ENCODE measurements around the gene MTM1. TPM values are rescaled to one million over a fixed set of nuclear protein-coding genes. Genes with fewer than 3 reads are reported as not detected.

The MTM1 gene
- total and polyA plus RNA-seq, 2 experiments from 2014 or later, result 3.8 to 3.9 TPM

GRCh38 chrX:150602743-150603142 lies 34.3 kb downstream of the MTM1 start:
- no peak for TF ChIP-seq CTCF (IDR thresholded peaks at IDR 0.05; ENCODE audit: low read depth, low read length)
- Histone ChIP-seq H3K27me3 (no peaks in the 10 kb centered on the region), H3K4me1 (ENCODE audit: low read depth) (no peaks in the 10 kb centered on the region), H3K9me3 (ENCODE audit: low read depth) (no peaks in the 10 kb centered on the region), H3K36me3 (no peaks in the 10 kb centered on the region), H3K27ac (no peak overlapping the region), H3K4me3 (no peak overlapping the region)
- DNase-seq (ENCODE audit: low read depth in 1 of 2, low spot score in 1 of 2), result no peak

- no peak overlapping the region for H3K27ac ChIP-seq
- no peaks in the 10 kb centered on the region for H3K9me3 ChIP-seq (ENCODE audit: low read depth)
- no peak overlapping the region for H3K4me3 ChIP-seq
- no peak for DNase-seq (ENCODE audit: low read depth in 1 of 2, low spot score in 1 of 2)
- H3K27me3 ChIP-seq, result no peaks in the 10 kb centered on the region
- no peaks in the 10 kb centered on the region for H3K4me1 ChIP-seq (ENCODE audit: low read depth)
- TF ChIP-seq CTCF (IDR thresholded peaks at IDR 0.05; ENCODE audit: low read depth, low read length), result no peak
- H3K36me3 ChIP-seq, result no peaks in the 10 kb centered on the region
Measured at GRCh38 chrX:150605603-150606002, 37.2 kb downstream of the MTM1 start.

GRCh38 chrX:150607201-150607600 lies 38.8 kb downstream of the MTM1 start:
- Histone ChIP-seq H3K9me3 (ENCODE audit: low read depth) (no peaks in the 10 kb centered on the region), H3K36me3 (no peaks in the 10 kb centered on the region), H3K4me1 (ENCODE audit: low read depth) (no peaks in the 10 kb centered on the region), H3K27me3 (no peaks in the 10 kb centered on the region), H3K27ac (no peak overlapping the region), H3K4me3 (no peak overlapping the region)
- no peak for DNase-seq (ENCODE audit: low read depth in 1 of 2, low spot score in 1 of 2)
- TF ChIP-seq CTCF (IDR thresholded peaks at IDR 0.05; ENCODE audit: low read depth, low read length), result no peak

- Histone ChIP-seq H3K36me3 (no peaks in the 10 kb centered on the region), H3K27me3 (no peaks in the 10 kb centered on the region), H3K9me3 (ENCODE audit: low read depth) (no peaks in the 10 kb centered on the region), H3K4me3 (no peak overlapping the region), H3K4me1 (ENCODE audit: low read depth) (no peaks in the 10 kb centered on the region), H3K27ac (no peak overlapping the region)
- no peak for TF ChIP-seq CTCF (IDR thresholded peaks at IDR 0.05; ENCODE audit: low read depth, low read length)
- no peak for DNase-seq (ENCODE audit: low read depth in 1 of 2, low spot score in 1 of 2)
Measured at GRCh38 chrX:150610043-150610442, 41.6 kb downstream of the MTM1 start.

- Histone ChIP-seq H3K36me3 (no peaks in the 10 kb centered on the region), H3K4me3 (no peak overlapping the region), H3K9me3 (ENCODE audit: low read depth) (no peaks in the 10 kb centered on the region), H3K4me1 (ENCODE audit: low read depth) (no peaks in the 10 kb centered on the region), H3K27ac (no peak overlapping the region), H3K27me3 (no peaks in the 10 kb centered on the region)
- TF ChIP-seq CTCF (IDR thresholded peaks at IDR 0.05; ENCODE audit: low read depth, low read length), result no peak
- DNase-seq (ENCODE audit: low read depth in 1 of 2, low spot score in 1 of 2), result no peak
Measured at GRCh38 chrX:150610446-150610845, 42.0 kb downstream of the MTM1 start.

GRCh38 chrX:150615356-150615755 lies 46.9 kb downstream of the MTM1 start:
- DNase-seq (ENCODE audit: low read depth in 1 of 2, low spot score in 1 of 2), result no peak

More at GRCh38 chrX:150615356-150615755, 46.9 kb downstream of the MTM1 start:
- Histone ChIP-seq H3K4me3 (no peak overlapping the region), H3K4me1 (ENCODE audit: low read depth) (peaks cover 6% of the 10 kb centered on the region), H3K27ac (no peak overlapping the region), H3K36me3 (no peaks in the 10 kb centered on the region), H3K27me3 (no peaks in the 10 kb centered on the region), H3K9me3 (ENCODE audit: low read depth) (no peaks in the 10 kb centered on the region)
- no peak for TF ChIP-seq CTCF (IDR thresholded peaks at IDR 0.05; ENCODE audit: low read depth, low read length)
